H9 (cell line): ENCODE data around the gene DENND1A. TPM values are rescaled to one million over a fixed set of nuclear protein-coding genes. Genes with fewer than 3 reads are reported as not detected.

ENCODE experiments used
- DNase-seq: peaks from one replicate; pipeline ENCODE4 v3.0.0-alpha.2; 2017
- H2AFZ ChIP-seq: one replicate; pipeline ENCODE4 v1.6.1; 2013; ENCODE audit warnings: mild to moderate bottlenecking, low read length, control low read depth, moderate library complexity
- H2AK5ac ChIP-seq: 2 replicates; pipeline ENCODE4 v1.6.1; 2013; ENCODE audit warnings: low read length, control low read depth, mixed read lengths; ENCODE audit not compliant: insufficient read length
- H2BK120ac ChIP-seq: one replicate; pipeline ENCODE4 v1.6.1; 2013; ENCODE audit warnings: low read depth, mild to moderate bottlenecking, low read length, control low read depth, inconsistent platforms; ENCODE audit not compliant: poor library complexity, severe bottlenecking
- H2BK12ac ChIP-seq: 2 replicates; pipeline ENCODE4 v1.6.1; 2013; ENCODE audit warnings: low read length, control low read depth, mixed read lengths, low read depth; ENCODE audit not compliant: insufficient read length
- H2BK15ac ChIP-seq: 2 replicates; pipeline ENCODE4 v1.6.1; 2013; ENCODE audit warnings: low read depth, low read length, control low read depth
- H2BK20ac ChIP-seq: one replicate; pipeline ENCODE4 v1.6.1; 2013; ENCODE audit warnings: low read depth, mild to moderate bottlenecking, low read length, control low read depth, inconsistent platforms; ENCODE audit not compliant: poor library complexity, severe bottlenecking
- H2BK5ac ChIP-seq: 2 replicates; pipeline ENCODE4 v1.6.1; 2013; ENCODE audit warnings: low read length, control low read depth, mixed read lengths; ENCODE audit not compliant: insufficient read length
- H3K14ac ChIP-seq: 2 replicates; pipeline ENCODE4 v1.6.1; 2013; ENCODE audit warnings: low read length, control low read depth; ENCODE audit not compliant: insufficient read depth
- H3K18ac ChIP-seq: 2 replicates; pipeline ENCODE4 v1.6.1; 2013; ENCODE audit warnings: low read depth, mild to moderate bottlenecking, mixed read lengths, low read length, control low read depth; ENCODE audit not compliant: insufficient read length
- H3K23ac ChIP-seq: 2 replicates; pipeline ENCODE4 v1.6.1; 2013; ENCODE audit warnings: low read length, control low read depth, mixed read lengths, low read depth; ENCODE audit not compliant: insufficient read length
- H3K23me2 ChIP-seq: 2 replicates; pipeline ENCODE4 v1.6.1; 2013; ENCODE audit warnings: low read depth, mild to moderate bottlenecking, mixed read lengths, low read length, control low read depth; ENCODE audit not compliant: insufficient read length, poor library complexity, severe bottlenecking
- H3K27ac ChIP-seq: 2 replicates; pipeline ENCODE4 v1.5.1; 2013; ENCODE audit warnings: low read length, control low read depth, mixed read lengths, low read depth; ENCODE audit not compliant: insufficient read length
- H3K27me3 ChIP-seq: 2 replicates; pipeline ENCODE4 v1.6.1; 2013; ENCODE audit warnings: low read length, control low read depth, inconsistent platforms; ENCODE audit not compliant: insufficient read depth
- H3K4ac ChIP-seq: 2 replicates; pipeline ENCODE4 v1.6.1; 2013; ENCODE audit warnings: low read depth, mild to moderate bottlenecking, control low read depth, inconsistent platforms, low read length, moderate library complexity
- H3K4me1 ChIP-seq: 2 replicates; pipeline ENCODE4 v1.6.1; 2013; ENCODE audit warnings: low read length, control low read depth, inconsistent platforms; ENCODE audit not compliant: insufficient read depth
- H3K4me2 ChIP-seq: 2 replicates; pipeline ENCODE4 v1.6.1; 2013; ENCODE audit warnings: low read length, control low read depth, mixed read lengths; ENCODE audit not compliant: insufficient read length, insufficient read depth
- H3K56ac ChIP-seq: 2 replicates; pipeline ENCODE4 v1.6.1; 2013; ENCODE audit warnings: low read depth, mild to moderate bottlenecking, mixed read lengths, low read length, control low read depth; ENCODE audit not compliant: insufficient read length
- H3K79me1 ChIP-seq: 2 replicates; pipeline ENCODE4 v1.6.1; 2013; ENCODE audit warnings: low read depth, mild to moderate bottlenecking, moderate library complexity, low read length, control low read depth, inconsistent platforms; ENCODE audit not compliant: insufficient read depth, poor library complexity, severe bottlenecking
- H3K79me2 ChIP-seq: 2 replicates; pipeline ENCODE4 v1.6.1; 2013; ENCODE audit warnings: low read length, control low read depth, inconsistent platforms; ENCODE audit not compliant: insufficient read depth
- H3K9ac ChIP-seq: 2 replicates; pipeline ENCODE4 v1.6.1; 2013; ENCODE audit warnings: low read length, control low read depth, mixed read lengths; ENCODE audit not compliant: insufficient read length; ENCODE audit errors: extremely low read depth
- H3K9me3 ChIP-seq: one replicate; pipeline ENCODE4 v1.6.1; 2013; ENCODE audit warnings: low read depth, low read length, inconsistent platforms; ENCODE audit not compliant: control insufficient read depth
- H3T11ph ChIP-seq: one replicate; pipeline ENCODE4 v1.6.1; 2013; ENCODE audit warnings: mild to moderate bottlenecking, low read length, control low read depth, inconsistent platforms
- H4K20me1 ChIP-seq: one replicate; pipeline ENCODE4 v1.6.1; 2013; ENCODE audit not compliant: control insufficient read depth, insufficient read length, insufficient read depth
- H4K5ac ChIP-seq: 2 replicates; pipeline ENCODE4 v1.6.1; 2013; ENCODE audit warnings: low read depth, mild to moderate bottlenecking, mixed read lengths, low read length, control low read depth; ENCODE audit not compliant: insufficient read length
- H4K8ac ChIP-seq: replicated peaks from 2 replicates; pipeline ENCODE4 v1.6.1; 2013; ENCODE audit warnings: low read length, control low read depth, mixed read lengths, low read depth; ENCODE audit not compliant: insufficient read length
- H4K91ac ChIP-seq: 2 replicates; pipeline ENCODE4 v1.6.1; 2013; ENCODE audit warnings: low read depth, mild to moderate bottlenecking, moderate library complexity, mixed read lengths, low read length, control low read depth; ENCODE audit not compliant: insufficient read length
- H3K27ac Mint-ChIP-seq, 3 experiments: 2 replicates in 2 of 3; 3 replicates in 1 of 3; pipeline ENCODE4 v1.8.0; 2020 to 2021; ENCODE audit warnings: mixed read lengths in 3 of 3, mild to moderate bottlenecking in 1 of 3, moderate library complexity in 1 of 3
- H3K27me3 Mint-ChIP-seq: 2 replicates; pipeline ENCODE4 v1.8.0; 2021; ENCODE audit warnings: low read depth, mild to moderate bottlenecking, moderate library complexity, mixed read lengths
- H3K36me3 Mint-ChIP-seq, 3 experiments: 2 replicates in 2 of 3; 3 replicates in 1 of 3; pipeline ENCODE4 v1.8.0; 2020 to 2021; ENCODE audit warnings: low read depth in 3 of 3, mixed read lengths in 3 of 3; ENCODE audit not compliant: insufficient read depth in 1 of 3
- H3K4me1 Mint-ChIP-seq, 2 experiments: 2 replicates each; pipeline ENCODE4 v1.8.0; 2020; ENCODE audit warnings: mixed read lengths in 2 of 2
- H3K4me3 Mint-ChIP-seq, 2 experiments: 2 replicates in 1 of 2; 3 replicates in 1 of 2; pipeline ENCODE4 v1.8.0; 2020 to 2021; ENCODE audit warnings: mild to moderate bottlenecking in 2 of 2, mixed read lengths in 2 of 2, moderate library complexity in 1 of 2
- H3K9me3 Mint-ChIP-seq, 2 experiments: 2 replicates in 1 of 2; 3 replicates in 1 of 2; pipeline ENCODE4 v1.8.0; 2020; ENCODE audit warnings: mild to moderate bottlenecking in 2 of 2, mixed read lengths in 2 of 2, moderate library complexity in 1 of 2
- WGBS: extraction: QIAGEN DNeasy Blood & Tissue Kit; methylation state at CpG from one replicate; pipeline ENCODE4 v1.1.7; 2013; ENCODE audit warnings: missing lambda C conversion rate, low lambda C conversion rate, mixed read lengths; ENCODE audit not compliant: insufficient read length; ENCODE audit errors: extremely low coverage; 5-methylcytosine and 5-hydroxymethylcytosine counted together
- total RNA-seq: library from RNA; stranded (reverse); gene quantifications from 2 replicates; pipeline ENCODE4 v1.2.1, GENCODE V29; 2021
- TF ChIP-seq, protein P1 (sequence below): fragments of 200-600 bp; sonication (generic); conservative IDR thresholded peaks from 3 replicates; pipeline ENCODE4 v1.8.0; 2021; ENCODE audit warnings: antibody characterized with exemption, mild to moderate bottlenecking

The DENND1A gene
- total RNA-seq, 1 experiment from 2014 or later, result 20.4 TPM

DNA sequence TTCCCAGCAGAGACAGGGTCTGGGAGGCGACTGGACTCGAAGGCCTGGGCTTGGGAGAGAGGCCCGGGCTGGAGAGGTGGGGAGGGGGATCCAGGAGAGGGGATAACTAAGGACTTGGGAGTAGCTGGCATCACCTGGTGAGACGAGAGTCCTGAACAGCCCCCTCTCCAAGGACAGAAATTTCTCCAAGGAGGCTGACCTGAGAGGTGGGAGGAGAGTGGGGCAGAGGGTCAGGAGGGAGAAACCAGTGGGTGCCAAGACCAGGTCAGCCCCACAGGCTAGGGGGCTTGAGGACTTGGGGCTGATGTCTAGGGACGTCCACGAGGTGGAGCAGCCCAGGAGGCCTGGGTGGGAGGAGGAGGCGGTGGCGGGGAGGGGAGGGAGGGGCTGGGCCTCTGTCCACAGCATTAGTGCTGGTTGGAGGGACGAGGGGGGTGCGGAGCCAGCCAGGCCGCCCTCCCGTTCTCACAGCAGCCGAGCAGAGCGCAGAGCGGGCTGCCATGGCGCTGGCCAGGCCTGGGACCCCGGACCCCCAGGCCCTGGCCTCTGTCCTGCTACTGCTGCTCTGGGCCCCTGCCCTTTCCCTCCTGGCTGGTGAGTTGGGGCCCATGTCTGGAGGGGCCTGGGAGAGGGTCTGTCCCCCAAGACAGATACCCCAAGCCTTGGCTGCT lies 574.0 kb downstream of the DENND1A start, which contains the start of gene CRB2:
CRB2 (plus strand) TSS at position 437 of the 671 bp plus-strand sequence; CDS start at position 501, 64 bp downstream.
- TF ChIP-seq, protein P1, sequence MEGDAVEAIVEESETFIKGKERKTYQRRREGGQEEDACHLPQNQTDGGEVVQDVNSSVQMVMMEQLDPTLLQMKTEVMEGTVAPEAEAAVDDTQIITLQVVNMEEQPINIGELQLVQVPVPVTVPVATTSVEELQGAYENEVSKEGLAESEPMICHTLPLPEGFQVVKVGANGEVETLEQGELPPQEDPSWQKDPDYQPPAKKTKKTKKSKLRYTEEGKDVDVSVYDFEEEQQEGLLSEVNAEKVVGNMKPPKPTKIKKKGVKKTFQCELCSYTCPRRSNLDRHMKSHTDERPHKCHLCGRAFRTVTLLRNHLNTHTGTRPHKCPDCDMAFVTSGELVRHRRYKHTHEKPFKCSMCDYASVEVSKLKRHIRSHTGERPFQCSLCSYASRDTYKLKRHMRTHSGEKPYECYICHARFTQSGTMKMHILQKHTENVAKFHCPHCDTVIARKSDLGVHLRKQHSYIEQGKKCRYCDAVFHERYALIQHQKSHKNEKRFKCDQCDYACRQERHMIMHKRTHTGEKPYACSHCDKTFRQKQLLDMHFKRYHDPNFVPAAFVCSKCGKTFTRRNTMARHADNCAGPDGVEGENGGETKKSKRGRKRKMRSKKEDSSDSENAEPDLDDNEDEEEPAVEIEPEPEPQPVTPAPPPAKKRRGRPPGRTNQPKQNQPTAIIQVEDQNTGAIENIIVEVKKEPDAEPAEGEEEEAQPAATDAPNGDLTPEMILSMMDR, result peak; percentile 45; the same call in 2 of the 3 replicates
- H3T11ph ChIP-seq, result no peak within 1 kb of the TSS
- peak within 1 kb of the TSS; percentile 38 for H3K4me2 ChIP-seq
- H3K23me2 ChIP-seq, result peaks cover 8% of the 10 kb centered on the region
- no peak within 1 kb of the TSS for H3K56ac ChIP-seq
- Mint-ChIP-seq H3K27me3 (peaks cover 22% of the 10 kb centered on the region), H3K4me1 (peaks cover 49 to 57% of the 10 kb centered on the region in 2 experiments), H3K27ac (peak within 1 kb of the TSS in 1 of 3 experiments; percentile 72; a peak in 1 of 7 replicates), H3K36me3 (no peaks in the 10 kb centered on the region), H3K9me3 (no peaks in the 10 kb centered on the region; a peak in 2 of 5 replicates), H3K4me3 (peak within 1 kb of the TSS; percentile 41 to 78)
- H2BK15ac ChIP-seq, result no peak within 1 kb of the TSS
- no peak within 1 kb of the TSS for H3K4ac ChIP-seq
- no peak within 1 kb of the TSS for H3K27ac ChIP-seq
- H2AK5ac ChIP-seq, result no peak within 1 kb of the TSS
- H3K14ac ChIP-seq, result peak within 1 kb of the TSS; percentile 69
- H4K5ac ChIP-seq, result no peak within 1 kb of the TSS
- peak within 1 kb of the TSS; percentile 38 for H3K18ac ChIP-seq
- H2BK5ac ChIP-seq, result no peak within 1 kb of the TSS
- H3K9ac ChIP-seq, result no peak within 1 kb of the TSS
- no CpG with 5 or more reads among the region's 17 CpGs for WGBS
- H3K4me1 ChIP-seq, result peaks cover 14% of the 10 kb centered on the region; the same call in 1 of the 2 replicates
- no peaks in the 10 kb centered on the region for H3K79me1 ChIP-seq
- H3K9me3 ChIP-seq, result no peaks in the 10 kb centered on the region
- H2BK120ac ChIP-seq, result no peak within 1 kb of the TSS
- no peak within 1 kb of the TSS for H2BK12ac ChIP-seq
- DNase-seq, result peak; percentile 87
- no peak within 1 kb of the TSS for H2BK20ac ChIP-seq
- no peaks in the 10 kb centered on the region for H4K20me1 ChIP-seq
- H3K79me2 ChIP-seq, result no peaks in the 10 kb centered on the region
- no peak within 1 kb of the TSS for H4K91ac ChIP-seq
- H2AFZ ChIP-seq, result no peak within 1 kb of the TSS
- H3K27me3 ChIP-seq, result no peaks in the 10 kb centered on the region; the same call in 1 of the 2 replicates
- no peak within 1 kb of the TSS for H4K8ac ChIP-seq
- no peak within 1 kb of the TSS for H3K23ac ChIP-seq
